K562 (cell line): ENCODE data around the gene ARMCX1. TPM values are rescaled to one million over a fixed set of nuclear protein-coding genes. Genes with fewer than 3 reads are reported as not detected.
A peak's percentile ranks its signal among the peaks of the same experiment; 100 is the strongest.

Experiments used
- CREM ChIP-seq: IDR thresholded peaks from 2 replicates; pipeline ENCODE4 v1.6.1; 2014; ENCODE audit warnings: antibody characterized with exemption, low read depth
- DEAF1 ChIP-seq: fragments of 450-650 bp; formaldehyde crosslinking; IDR thresholded peaks from 2 replicates; pipeline ENCODE4 v1.4.0; 2020; ENCODE audit warnings: mild to moderate bottlenecking, moderate library complexity
- E2F8 ChIP-seq: fragments of 450-650 bp; IDR thresholded peaks from 2 replicates; pipeline ENCODE4 v1.7.1; 2018; ENCODE audit warnings: mild to moderate bottlenecking, low read depth; ENCODE audit not compliant: partially characterized antibody
- HNRNPK ChIP-seq: fragments of 200-400 bp; formaldehyde crosslinking; IDR thresholded peaks from one replicate; pipeline ENCODE4 v1.6.1; 2018; ENCODE audit warnings: mild to moderate bottlenecking, low read depth, low read length; ENCODE audit not compliant: poor library complexity, severe bottlenecking
- KAT8 ChIP-seq: fragments of 450-650 bp; IDR thresholded peaks from 2 replicates; pipeline ENCODE4 v1.6.1; 2016; ENCODE audit warnings: low read depth, mild to moderate bottlenecking
- MBD2 ChIP-seq: sonication (generic); IDR thresholded peaks from 2 replicates; pipeline ENCODE4 v1.6.1; 2016; ENCODE audit warnings: low read depth, borderline replicate concordance
- NBN ChIP-seq: fragments of 450-650 bp; IDR thresholded peaks from 2 replicates; pipeline ENCODE4 v1.6.1; 2016; ENCODE audit warnings: low read depth, mild to moderate bottlenecking
- NFATC3 ChIP-seq: fragments of 450-650 bp; IDR thresholded peaks from 2 replicates; pipeline ENCODE4 v1.6.1; 2017; ENCODE audit warnings: mild to moderate bottlenecking
- PTRF ChIP-seq: fragments of 450-650 bp; IDR thresholded peaks from 2 replicates; pipeline ENCODE4 v1.6.1; 2016; ENCODE audit warnings: mild to moderate bottlenecking, missing genetic modification characterization, missing compliant biosample characterization
- RCOR1 ChIP-seq, 2 experiments: IDR thresholded peaks; 2 replicates each; pipeline ENCODE4 v1.6.1; 2012; ENCODE audit warnings: low read depth in 2 of 2, low read length in 2 of 2, borderline replicate concordance in 1 of 2, improper control_type of control experiment in 1 of 2
- REST ChIP-seq, 2 experiments: fragments of 450-650 bp; formaldehyde crosslinking in 1 of 2; IDR thresholded peaks; 2 replicates each; pipeline versions ENCODE4 v1.4.0 to v1.6.1; 2014 to 2020; ENCODE audit warnings: mild to moderate bottlenecking in 2 of 2, borderline replicate concordance in 1 of 2, low read depth in 1 of 2
- TCFL5 ChIP-seq: fragments of 250-450 bp; sonication (Bioruptor Pico); conservative IDR thresholded peaks from 2 replicates; pipeline ENCODE4 v1.6.1; 2021; ENCODE audit warnings: mild to moderate bottlenecking, moderate library complexity, matching md5 sums
- ZKSCAN3 ChIP-seq: fragments of 250-450 bp; sonication (Bioruptor Pico); IDR thresholded peaks from 2 replicates; pipeline ENCODE4 v1.4.0; 2020
- ZNF175 ChIP-seq: fragments of 200-800 bp; sonication (Bioruptor generic); IDR thresholded peaks from 2 replicates; pipeline ENCODE4 v1.6.1; 2016; ENCODE audit warnings: low read depth, mild to moderate bottlenecking, missing genetic modification characterization, missing compliant biosample characterization
- ZNF586 ChIP-seq: fragments of 450-650 bp; formaldehyde crosslinking; conservative IDR thresholded peaks from 2 replicates; pipeline ENCODE4 v1.4.0; 2020; ENCODE audit warnings: mild to moderate bottlenecking, moderate library complexity
- ZNF717 ChIP-seq: fragments of 250-450 bp; sonication (Bioruptor Pico); IDR thresholded peaks from 2 replicates; pipeline ENCODE4 v1.5.0; 2021
- polyA plus RNA-seq, 8 experiments: library from polyadenylated mRNA; depleted of rRNA in 4 of 8; stranded (reverse) in 5 of 8; unstranded in 3 of 8; fragments of >200 nt; fragmentation: Nextera tagmentation in 2 of 8; fragmentation: Illumina TruSeq in 1 of 8; extraction: Ambion mirVana in 2 of 8; extraction: Trizol in 1 of 8; gene quantifications; 2 replicates each; pipeline versions ENCODE4 v1.2.1 to v1.2.3, GENCODE V29; 2011 to 2014; ENCODE audit warnings: inconsistent platforms in 1 of 8, missing spikeins in 1 of 8
- total RNA-seq, 7 experiments: library from RNA; depleted of rRNA in 6 of 7; stranded (reverse); fragments of >200 nt in 6 of 7; fragmentation: Illumina TruSeq in 2 of 7; extraction: Trizol in 2 of 7; gene quantifications; 2 replicates each; pipeline versions ENCODE4 v1.2.1 to v1.2.3, GENCODE V29; 2011 to 2021; ENCODE audit warnings: low replicate concordance in 1 of 7

The ARMCX1 gene
- total and polyA plus RNA-seq, 9 of the 15 experiments (the other 6 are each of a cell fraction or from before 2014, with no cell fraction given): 0.10 to 0.70 (median 0.51) TPM

GRCh38 chrX:101595739-101596419, 45.5 kb downstream of the ARMCX1 start (continued):
- TF ChIP-seq REST (IDR thresholded peaks at IDR 0.05; ENCODE audit: borderline replicate concordance) (peak; percentile 68; the same call in 1 of the 2 replicates), REST (CRISPR knock-in tag; IDR thresholded peaks at IDR 0.05; ENCODE audit: low read depth) (no peak), NBN (no peak), ZKSCAN3 (CRISPR knock-in tag) (no peak), ZNF586 (no peak), DEAF1 (CRISPR knock-in tag) (peak; percentile 45), KAT8 (no peak), E2F8 (no peak), RCOR1 (IDR thresholded peaks at IDR 0.05; ENCODE audit: borderline replicate concordance in 1 of 2, low read depth in 2 of 2, low read length in 2 of 2) (no peak), HNRNPK (no peak), CREM (no peak), ZNF175 (CRISPR knock-in tag) (no peak), TCFL5 (CRISPR knock-in tag) (no peak), MBD2 (no peak), ZNF717 (CRISPR knock-in tag) (no peak), PTRF (tag) (no peak), NFATC3 (no peak)
